SH-SY5Y (cell line): ENCODE results near the gene AQP1.

ENCODE experiments used
- GATA2 ChIP-seq: IDR thresholded peaks from 2 replicates; pipeline ENCODE4 v1.6.1; 2011; ENCODE audit warnings: mild to moderate bottlenecking, low read depth, low read length
- GATA3 ChIP-seq: IDR thresholded peaks from 2 replicates; pipeline ENCODE4 v1.6.1; 2011; ENCODE audit warnings: low read depth, mild to moderate bottlenecking, low read length, moderate library complexity

- TF ChIP-seq GATA2 (no peak), GATA3 (no peak)
These were observed 46.6 kb upstream of the AQP1 start for GRCh38 chr7:30865076-30865475.
